Urinary bladder (tissue), 4 donors: ENCODE measurements around the gene PCNX3. TPM values are rescaled to one million over a fixed set of nuclear protein-coding genes. Genes with fewer than 3 reads are reported as not detected.
"Not testable (repeated sequence)": the region's sequence is repeated elsewhere in the genome, so short reads cannot be mapped to it uniquely, and the experiment has no call there.

Experiments used
- DNase-seq: peaks from one replicate; pipeline ENCODE4 v3.0.0-alpha.2; 2015; ENCODE audit errors: extremely low spot score
- H3K27ac ChIP-seq: one replicate; pipeline ENCODE4 v1.5.1; 2013; ENCODE audit warnings: low read depth, mild to moderate bottlenecking, moderate library complexity
- H3K36me3 ChIP-seq: one replicate; pipeline ENCODE4 v1.6.1; 2013; ENCODE audit warnings: mild to moderate bottlenecking, moderate library complexity; ENCODE audit not compliant: insufficient read depth
- H3K4me1 ChIP-seq: one replicate; pipeline ENCODE4 v1.6.1; 2013; ENCODE audit warnings: mild to moderate bottlenecking, moderate library complexity; ENCODE audit not compliant: insufficient read depth
- H3K4me3 ChIP-seq: one replicate; pipeline ENCODE4 v1.5.1; 2013; ENCODE audit warnings: low read depth, low read length
- WGBS: extraction: QIAGEN DNeasy Blood & Tissue Kit; methylation state at CpG from one replicate; pipeline ENCODE4 v1.1.7; 2013; 5-methylcytosine and 5-hydroxymethylcytosine counted together
- polyA plus RNA-seq: library from polyadenylated mRNA; stranded (reverse); fragments of 200-250 nt; gene quantifications from one replicate; pipeline ENCODE4 v1.2.3, GENCODE V29; 2013
- total RNA-seq: library from RNA; depleted of rRNA; stranded (reverse); fragments of >200 nt; gene quantifications from one replicate; pipeline ENCODE4 v1.2.3, GENCODE V29; 2014
- donor health status: healthy with polysubstance abuse.
- donor health status: healthy.

The PCNX3 gene
- total and polyA plus RNA-seq, 2 donors, result 8.3 to 25.3 TPM

DNA sequence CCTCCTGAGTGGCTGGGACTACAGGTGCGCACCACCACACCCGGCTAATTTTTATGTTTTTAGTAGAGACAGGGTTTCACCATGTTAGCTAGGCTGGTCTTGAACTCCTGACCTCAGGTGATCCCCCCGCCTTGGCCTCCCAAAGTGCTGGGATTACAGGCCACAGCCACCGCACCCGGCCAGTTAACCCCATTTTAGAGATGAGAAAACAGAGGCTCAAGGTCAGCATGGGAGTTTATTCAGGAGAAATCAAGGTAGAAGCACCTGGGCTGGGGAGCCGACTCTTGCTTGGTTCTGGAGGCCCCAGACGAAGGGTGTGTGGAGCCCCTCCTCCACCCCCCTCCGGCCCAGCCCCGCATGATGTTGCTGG is 23.6 kb downstream of the PCNX3 start:
- 80% methylated on average over 9 of the region's 9 CpGs for WGBS
- H3K27ac ChIP-seq, H3K4me1 ChIP-seq, DNase-seq, H3K4me3 ChIP-seq, H3K36me3 ChIP-seq: not testable (repeated sequence)

DNA sequence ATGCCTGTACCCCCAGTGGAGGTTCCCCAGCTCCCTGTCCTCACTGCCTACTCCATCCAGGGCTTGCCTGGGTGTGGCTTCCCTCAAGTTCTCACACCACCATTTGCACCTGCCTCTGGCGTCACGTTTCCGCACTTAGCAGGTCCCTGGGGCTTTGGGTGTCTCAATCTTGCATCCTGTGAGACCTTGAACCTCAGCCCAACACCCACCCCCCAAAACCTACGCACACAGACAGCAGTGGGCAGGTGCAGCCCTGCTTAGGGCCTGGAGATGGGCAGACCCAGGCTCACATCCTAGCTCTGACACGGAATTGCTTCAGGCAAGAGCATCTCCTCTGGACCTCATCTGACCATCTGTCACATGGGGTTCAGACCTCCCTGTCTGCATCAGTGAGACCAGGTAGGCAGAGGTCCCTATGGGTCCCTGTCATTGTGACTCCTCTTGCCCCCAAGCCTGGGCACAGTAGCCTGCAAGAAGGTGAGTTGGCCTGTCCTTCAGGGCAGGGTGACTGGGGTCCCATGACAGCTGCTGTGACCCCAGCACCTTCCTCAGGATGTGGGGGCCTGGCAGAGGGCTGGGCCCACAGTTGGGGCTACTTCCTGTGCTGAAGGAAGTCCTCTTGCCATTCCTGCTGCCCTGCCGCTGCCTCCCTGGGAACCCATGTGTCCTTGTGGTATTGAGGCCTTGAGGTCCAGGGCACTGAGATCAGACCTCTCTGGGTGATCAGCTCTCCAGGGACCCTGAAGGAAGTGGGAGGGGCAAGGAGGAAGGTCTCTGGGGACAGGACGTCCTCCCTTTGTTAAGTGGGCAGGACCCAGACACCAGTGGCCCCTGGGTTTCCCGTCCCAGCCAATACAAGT is 24.3 kb downstream of the PCNX3 start:
- Histone ChIP-seq H3K4me1 (no peaks in the 10 kb centered on the region), H3K36me3 (peaks cover 4% of the 10 kb centered on the region), H3K4me3 (peak overlapping the region; percentile 3), H3K27ac (no peak overlapping the region)
- DNase-seq, result no peak
- 71% methylated on average over 8 of the region's 8 CpGs for WGBS

DNA sequence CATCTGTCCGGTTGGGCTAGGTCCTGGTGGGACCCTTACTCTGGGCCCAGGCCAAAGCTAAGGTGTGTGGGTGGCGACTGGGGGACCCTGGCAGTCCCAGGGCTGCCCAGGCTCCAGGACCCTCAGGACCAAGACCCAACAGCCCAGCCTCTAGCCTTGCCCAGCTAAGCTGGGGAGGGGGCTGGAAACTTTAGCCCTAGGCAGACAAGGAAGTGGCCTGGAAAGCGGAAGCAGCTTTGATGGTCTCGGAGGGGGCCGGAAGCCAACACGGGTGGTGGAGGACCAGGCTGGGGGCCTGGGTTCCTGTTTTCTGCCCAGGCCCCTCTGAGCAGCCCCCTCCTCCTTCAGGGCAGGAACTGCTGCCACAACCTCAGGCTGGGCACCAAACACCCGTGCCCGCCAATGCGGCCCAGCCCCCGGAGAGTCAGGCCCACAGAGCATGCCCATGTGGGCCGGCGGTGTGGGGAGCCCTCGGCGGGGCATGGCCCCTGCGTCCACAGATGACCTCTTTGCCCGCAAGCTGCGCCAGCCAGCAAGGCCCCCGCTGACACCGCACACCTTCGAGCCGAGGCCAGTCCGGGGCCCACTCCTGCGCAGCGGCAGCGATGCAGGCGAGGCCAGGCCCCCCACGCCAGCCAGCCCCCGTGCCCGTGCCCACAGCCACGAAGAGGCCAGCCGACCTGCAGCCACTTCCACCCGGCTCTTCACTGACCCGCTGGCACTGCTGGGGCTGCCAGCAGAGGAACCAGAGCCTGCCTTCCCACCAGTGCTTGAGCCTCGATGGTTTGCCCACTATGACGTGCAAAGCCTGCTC is 25.1 kb downstream of the PCNX3 start:
- H3K36me3 ChIP-seq, result no peaks in the 10 kb centered on the region
- no peaks in the 10 kb centered on the region for H3K4me1 ChIP-seq
- no peak overlapping the region for H3K27ac ChIP-seq
- no peak for DNase-seq
- peak overlapping the region; percentile 21 for H3K4me3 ChIP-seq
- WGBS, result 78% methylated on average over 35 of the region's 35 CpGs

DNA sequence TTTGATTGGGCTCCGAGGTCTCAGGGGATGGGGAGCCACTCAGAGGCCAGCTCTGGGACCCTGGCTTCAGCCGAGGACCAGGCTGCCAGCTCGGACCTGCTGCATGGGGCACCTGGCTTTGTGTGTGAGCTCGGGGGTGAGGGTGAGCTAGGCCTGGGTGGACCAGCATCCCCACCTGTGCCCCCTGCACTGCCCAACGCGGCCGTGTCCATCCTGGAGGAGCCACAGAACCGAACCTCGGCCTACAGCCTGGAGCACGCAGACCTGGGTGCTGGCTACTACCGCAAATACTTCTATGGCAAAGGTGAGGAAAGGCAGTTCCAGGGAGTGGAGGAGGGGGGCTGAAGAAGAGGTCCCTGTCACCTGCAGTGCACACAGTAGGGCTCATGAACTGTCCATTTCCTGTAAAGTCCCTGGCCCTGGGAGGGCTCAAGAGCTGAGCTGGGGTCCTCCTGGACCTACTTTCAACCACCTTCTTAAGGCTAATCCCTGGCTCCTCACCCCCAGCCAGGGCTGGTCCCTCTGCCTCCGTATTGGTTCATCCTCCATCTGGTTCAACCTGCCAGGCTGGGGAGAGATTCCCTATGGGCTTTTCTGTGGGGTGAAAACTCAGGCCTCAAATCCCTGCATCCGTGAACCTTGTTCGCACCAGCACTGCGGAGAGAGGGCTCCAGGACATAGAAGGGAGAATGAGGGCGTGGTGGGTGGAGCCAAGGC is 25.9 kb downstream of the PCNX3 start:
- Histone ChIP-seq H3K36me3 (peaks cover 3% of the 10 kb centered on the region), H3K27ac (no peak overlapping the region), H3K4me1 (no peaks in the 10 kb centered on the region), H3K4me3 (no peak overlapping the region)
- WGBS, result 81% methylated on average over 16 of the region's 16 CpGs
- DNase-seq, result no peak

DNA sequence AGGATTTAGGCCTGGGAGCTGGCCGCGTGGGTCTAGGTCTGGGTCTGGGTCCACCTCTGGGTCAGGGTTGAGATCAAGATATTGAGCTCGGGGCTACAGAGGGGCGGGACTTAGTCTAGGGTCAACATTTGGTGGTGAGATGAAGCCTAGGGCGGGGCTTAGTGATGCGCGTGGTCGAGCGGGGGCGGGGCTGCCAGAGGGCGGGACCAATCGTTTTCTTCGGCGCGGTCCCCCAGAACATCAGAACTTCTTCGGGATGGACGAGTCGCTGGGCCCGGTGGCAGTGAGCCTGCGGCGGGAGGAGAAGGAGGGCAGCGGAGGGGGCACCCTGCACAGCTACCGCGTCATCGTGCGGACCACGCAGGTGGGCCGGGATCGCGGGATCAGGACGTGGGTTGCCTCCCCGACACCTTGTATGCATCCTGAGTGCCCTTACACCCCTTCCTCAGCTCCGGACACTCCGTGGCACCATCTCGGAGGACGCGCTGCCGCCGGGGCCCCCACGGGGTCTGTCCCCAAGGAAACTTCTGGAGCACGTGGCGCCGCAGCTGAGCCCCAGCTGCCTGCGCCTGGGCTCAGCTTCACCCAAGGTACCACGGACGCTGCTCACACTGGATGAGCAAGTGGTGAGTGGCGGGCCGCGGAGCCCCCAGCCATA is 26.6 kb downstream of the PCNX3 start:
- Histone ChIP-seq H3K4me1 (no peaks in the 10 kb centered on the region), H3K4me3 (no peak overlapping the region), H3K27ac (no peak overlapping the region), H3K36me3 (peaks cover 4% of the 10 kb centered on the region)
- DNase-seq, result no peak
- 53% methylated on average over 49 of the region's 49 CpGs for WGBS

DNA sequence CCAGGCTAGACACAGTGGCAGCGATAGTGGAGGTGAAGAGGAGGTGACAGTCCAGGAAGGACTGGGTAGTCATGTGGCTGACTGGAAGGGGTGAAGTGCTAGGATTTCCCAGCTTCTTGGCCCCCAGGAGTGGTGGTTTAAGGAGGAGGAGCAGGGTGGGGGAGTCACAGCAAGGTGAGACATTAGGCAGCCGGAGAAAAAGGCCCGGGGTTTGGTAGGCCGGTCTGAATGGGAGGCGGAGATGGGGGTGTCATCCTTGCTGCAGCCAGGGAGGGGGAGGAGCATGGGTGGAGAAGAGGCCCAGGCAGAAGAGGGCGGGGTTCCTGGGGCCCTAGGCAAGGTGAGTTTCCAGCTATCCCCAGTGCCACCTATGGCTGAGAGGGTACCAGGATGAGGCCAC is 28.4 kb downstream of the PCNX3 start:
- no peaks in the 10 kb centered on the region for H3K4me1 ChIP-seq
- H3K27ac ChIP-seq, result no peak overlapping the region
- 69% methylated on average over 6 of the region's 6 CpGs for WGBS

DNA sequence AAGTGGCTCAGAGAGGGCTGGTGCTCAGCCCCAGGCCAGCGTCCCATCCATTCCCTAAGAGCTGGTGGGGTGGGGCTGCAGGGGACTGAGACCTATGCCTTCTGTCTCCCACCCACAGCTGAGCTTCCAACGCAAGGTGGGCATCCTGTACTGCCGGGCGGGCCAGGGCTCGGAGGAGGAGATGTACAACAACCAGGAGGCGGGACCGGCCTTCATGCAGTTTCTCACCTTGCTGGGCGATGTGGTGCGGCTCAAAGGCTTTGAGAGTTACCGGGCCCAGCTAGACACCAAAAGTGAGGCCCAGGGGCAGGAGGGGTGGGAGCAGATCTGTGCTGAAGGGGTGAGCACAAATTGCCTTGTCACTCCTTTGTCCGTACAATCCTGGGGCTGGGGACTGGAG is 29.3 kb downstream of the PCNX3 start:
- peaks cover 4% of the 10 kb centered on the region for H3K36me3 ChIP-seq
- no peak overlapping the region for H3K4me3 ChIP-seq
- 88% methylated on average over 11 of the region's 11 CpGs for WGBS
- H3K27ac ChIP-seq, result no peak overlapping the region
- no peaks in the 10 kb centered on the region for H3K4me1 ChIP-seq
- DNase-seq, result no peak

More for the DNA sequence above, 28.4 kb downstream of the PCNX3 start:
- H3K36me3 ChIP-seq, result peaks cover 4% of the 10 kb centered on the region
- H3K4me3 ChIP-seq, result no peak overlapping the region
- DNase-seq, result no peak

DNA sequence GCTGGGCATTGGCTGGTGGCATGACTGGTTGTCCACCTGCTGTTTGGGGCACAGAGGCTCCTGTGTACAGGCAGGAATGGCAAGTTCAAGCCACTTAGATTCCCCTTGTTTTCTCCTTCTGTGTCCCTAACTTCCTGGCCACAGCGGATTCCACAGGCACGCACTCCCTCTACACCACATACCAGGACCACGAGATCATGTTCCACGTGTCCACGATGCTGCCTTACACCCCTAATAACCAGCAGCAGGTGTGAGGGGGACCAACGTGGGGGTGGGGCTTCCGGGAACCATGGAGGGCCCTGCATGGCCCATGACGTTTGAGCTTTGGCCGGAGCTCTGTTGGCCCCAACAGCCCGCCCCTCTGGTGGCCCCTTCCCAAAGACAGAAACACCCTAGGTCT is 30.1 kb downstream of the PCNX3 start:
- H3K36me3 ChIP-seq, result peaks cover 4% of the 10 kb centered on the region
- no peaks in the 10 kb centered on the region for H3K4me1 ChIP-seq
- no peak overlapping the region for H3K27ac ChIP-seq
- no peak overlapping the region for H3K4me3 ChIP-seq
- 70% methylated on average over 10 of the region's 10 CpGs for WGBS
- no peak for DNase-seq

DNA sequence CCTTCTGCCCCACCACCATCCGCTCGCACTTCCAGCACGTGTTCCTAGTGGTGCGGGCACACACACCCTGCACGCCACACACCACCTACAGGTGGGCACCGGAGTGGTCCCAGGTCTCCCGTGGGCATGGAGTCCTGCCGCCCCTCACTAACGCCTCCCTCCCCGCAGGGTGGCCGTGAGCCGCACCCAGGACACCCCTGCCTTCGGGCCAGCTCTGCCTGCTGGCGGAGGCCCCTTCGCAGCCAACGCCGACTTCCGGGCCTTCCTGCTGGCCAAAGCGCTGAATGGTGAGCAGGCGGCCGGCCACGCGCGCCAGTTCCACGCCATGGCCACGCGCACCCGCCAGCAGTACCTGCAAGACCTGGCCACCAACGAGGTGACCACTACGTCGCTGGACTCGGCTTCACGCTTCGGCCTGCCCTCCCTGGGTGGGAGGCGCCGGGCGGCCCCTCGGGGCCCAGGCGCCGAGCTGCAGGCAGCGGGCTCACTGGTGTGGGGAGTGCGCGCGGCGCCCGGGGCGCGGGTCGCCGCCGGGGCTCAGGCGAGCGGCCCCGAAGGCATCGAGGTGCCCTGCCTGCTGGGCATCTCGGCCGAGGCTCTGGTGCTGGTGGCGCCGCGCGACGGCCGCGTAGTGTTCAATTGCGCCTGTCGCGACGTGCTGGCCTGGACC is 30.8 kb downstream of the PCNX3 start:
- DNase-seq, result no peak
- Histone ChIP-seq H3K4me1 (no peaks in the 10 kb centered on the region), H3K4me3 (no peak overlapping the region), H3K27ac (no peak overlapping the region), H3K36me3 (peaks cover 4% of the 10 kb centered on the region)
- 75% methylated on average over 68 of the region's 68 CpGs for WGBS

DNA sequence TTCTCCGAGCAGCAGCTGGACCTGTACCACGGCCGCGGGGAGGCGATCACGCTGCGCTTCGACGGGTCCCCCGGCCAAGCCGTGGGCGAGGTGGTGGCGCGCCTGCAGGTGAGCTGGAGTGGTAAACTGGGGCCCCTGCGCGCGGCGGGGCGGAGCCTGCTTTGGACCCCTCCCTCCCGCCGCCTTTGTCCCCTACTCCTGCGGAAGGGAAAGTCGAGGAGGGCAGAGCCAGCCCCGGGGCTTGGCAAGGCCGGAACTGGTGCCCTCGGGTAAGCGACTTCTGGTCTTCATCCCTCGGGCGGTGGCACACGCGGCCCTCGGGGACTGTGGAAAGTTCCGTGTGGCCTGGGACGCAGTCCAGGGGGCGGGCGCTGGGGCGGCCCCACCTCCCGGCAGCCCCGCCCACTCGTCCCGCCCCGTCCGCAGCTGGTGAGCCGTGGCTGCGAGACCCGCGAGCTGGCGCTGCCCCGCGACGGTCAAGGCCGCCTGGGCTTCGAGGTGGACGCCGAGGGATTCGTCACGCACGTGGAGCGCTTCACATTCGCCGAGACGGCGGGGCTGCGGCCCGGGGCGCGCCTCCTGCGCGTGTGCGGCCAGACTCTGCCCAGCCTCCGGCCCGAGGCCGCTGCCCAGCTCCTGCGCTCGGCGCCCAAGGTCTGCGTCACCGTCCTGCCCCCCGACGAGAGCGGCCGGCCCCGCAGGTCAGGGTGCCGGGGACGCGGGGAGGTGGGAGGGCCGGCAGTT is 31.6 kb downstream of the PCNX3 start:
- no peaks in the 10 kb centered on the region for H3K4me1 ChIP-seq
- peaks cover 4% of the 10 kb centered on the region for H3K36me3 ChIP-seq
- DNase-seq, result no peak
- WGBS, result 30% methylated on average over 86 of the region's 87 CpGs
- peak overlapping the region; percentile 23 for H3K4me3 ChIP-seq
- H3K27ac ChIP-seq, result peak overlapping the region; percentile 42

DNA sequence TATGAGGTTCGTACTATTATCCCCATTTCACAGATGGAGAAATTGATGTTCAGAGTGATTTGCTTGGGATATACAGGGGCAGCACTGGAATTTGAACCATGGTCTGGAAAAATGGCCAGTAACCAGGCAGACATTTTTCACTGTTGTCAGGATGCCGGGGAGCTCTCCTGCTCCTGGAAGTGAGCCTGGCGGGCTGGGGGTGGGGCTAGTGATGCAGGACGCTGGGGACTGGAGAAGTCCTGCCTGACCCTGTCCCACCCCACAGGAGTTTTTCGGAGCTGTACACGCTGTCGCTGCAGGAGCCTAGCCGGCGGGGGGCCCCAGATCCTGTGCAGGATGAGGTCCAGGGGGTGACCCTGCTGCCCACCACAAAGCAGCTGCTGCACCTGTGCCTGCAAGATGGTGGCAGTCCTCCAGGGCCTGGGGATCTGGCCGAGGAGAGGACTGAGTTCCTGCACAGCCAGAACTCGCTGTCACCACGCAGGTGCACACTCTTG is 33.5 kb downstream of the PCNX3 start:
- no peak overlapping the region for H3K4me3 ChIP-seq
- peaks cover 4% of the 10 kb centered on the region for H3K36me3 ChIP-seq
- DNase-seq, result no peak
- H3K4me1 ChIP-seq, result no peaks in the 10 kb centered on the region
- 75% methylated on average over 12 of the region's 12 CpGs for WGBS
- no peak overlapping the region for H3K27ac ChIP-seq
